K562 (cell line): ENCODE measurements around the gene CNIH3.

Source experiments
- DACH1 ChIP-seq: fragments of 450-650 bp; IDR thresholded peaks from 2 replicates; pipeline ENCODE4 v1.6.1; 2018; ENCODE audit not compliant: partially characterized antibody
- GTF2A2 ChIP-seq: IDR thresholded peaks from 2 replicates; pipeline ENCODE4 v1.6.1; 2016; ENCODE audit warnings: mild to moderate bottlenecking, missing genetic modification characterization, missing compliant biosample characterization
- KDM4B ChIP-seq, 2 experiments: fragments of 450-650 bp in 1 of 2; sonication (generic) in 1 of 2; IDR thresholded peaks; 2 replicates each; pipeline ENCODE4 v1.6.1; 2016 to 2017; ENCODE audit warnings: borderline replicate concordance in 2 of 2, antibody characterized with exemption in 1 of 2, low read depth in 1 of 2, mild to moderate bottlenecking in 1 of 2
- MYC ChIP-seq, 2 experiments: fragments of 250-450 bp in 1 of 2; sonication (Bioruptor Pico) in 1 of 2; IDR thresholded peaks; 2 replicates each; pipeline versions ENCODE4 v1.5.1 to v1.6.1; 2012 to 2021; ENCODE audit warnings: low read depth in 2 of 2, borderline replicate concordance in 1 of 2, improper control_type of control experiment in 1 of 2, low read length in 1 of 2, mild to moderate bottlenecking in 1 of 2, moderate library complexity in 1 of 2
- POLR2A ChIP-seq: fragments of 450-650 bp; conservative IDR thresholded peaks from 2 replicates; pipeline ENCODE4 v1.6.1; 2016
- TCF7L2 ChIP-seq: fragments of 150-350 bp; IDR thresholded peaks from 2 replicates; pipeline ENCODE4 v1.6.1; 2016; ENCODE audit warnings: low read depth, mild to moderate bottlenecking, low read length, moderate library complexity
- ZFX ChIP-seq: sonication (generic); formaldehyde crosslinking; IDR thresholded peaks from 2 replicates; pipeline ENCODE4 v1.8.0; 2022; ENCODE audit warnings: mild to moderate bottlenecking, missing genetic modification reagents, moderate library complexity
- TF ChIP-seq, protein P1 (sequence below), 2 experiments: fragments of 450-650 bp; formaldehyde crosslinking in 1 of 2; IDR thresholded peaks; 2 replicates each; pipeline versions ENCODE4 v1.4.0 to v1.6.1; 2014 to 2020; ENCODE audit warnings: mild to moderate bottlenecking in 2 of 2, borderline replicate concordance in 1 of 2, low read depth in 1 of 2
- TF ChIP-seq, protein P2 (sequence below), 3 experiments: IDR thresholded peaks in 2 of 3; conservative IDR thresholded peaks in 1 of 3; 2 replicates each; pipeline ENCODE4 v1.5.1; 2011 to 2012; ENCODE audit warnings: low read length in 3 of 3, mild to moderate bottlenecking in 3 of 3, control low read depth in 2 of 3, improper control_type of control experiment in 1 of 3, inconsistent platforms in 1 of 3, low read depth in 1 of 3, mixed read lengths in 1 of 3, moderate library complexity in 1 of 3; ENCODE audit not compliant: insufficient read depth in 2 of 3

DNA sequence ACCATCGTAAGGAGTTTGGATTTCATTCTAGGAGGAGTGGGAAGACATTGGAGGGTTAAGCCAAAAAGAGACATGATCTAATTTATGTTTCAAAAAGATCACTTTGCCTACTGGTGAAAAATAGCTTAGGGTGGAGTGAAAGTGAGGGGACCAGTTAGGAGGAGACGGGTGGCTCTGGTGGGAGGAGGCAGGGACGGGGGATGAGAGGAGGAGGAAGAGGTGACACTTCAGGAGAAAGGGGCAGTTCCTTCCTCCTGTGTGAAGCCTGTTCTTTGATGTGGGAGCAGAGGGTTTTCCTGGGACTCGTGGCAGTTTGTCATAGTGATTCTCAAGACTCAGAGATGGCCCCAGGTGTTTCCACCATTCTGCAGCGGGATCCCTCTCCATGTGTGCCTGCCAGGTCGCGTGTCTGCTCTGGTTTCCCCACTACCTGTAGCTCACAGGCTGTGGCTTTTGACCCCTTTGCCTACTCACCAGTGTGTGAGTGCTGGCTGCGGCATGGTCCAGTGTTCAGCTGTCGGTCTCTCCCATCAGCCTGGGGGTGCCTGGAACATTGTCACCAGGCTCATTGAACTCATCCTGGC, 102.4 kb downstream of the CNIH3 start:
- TF ChIP-seq, protein P1, sequence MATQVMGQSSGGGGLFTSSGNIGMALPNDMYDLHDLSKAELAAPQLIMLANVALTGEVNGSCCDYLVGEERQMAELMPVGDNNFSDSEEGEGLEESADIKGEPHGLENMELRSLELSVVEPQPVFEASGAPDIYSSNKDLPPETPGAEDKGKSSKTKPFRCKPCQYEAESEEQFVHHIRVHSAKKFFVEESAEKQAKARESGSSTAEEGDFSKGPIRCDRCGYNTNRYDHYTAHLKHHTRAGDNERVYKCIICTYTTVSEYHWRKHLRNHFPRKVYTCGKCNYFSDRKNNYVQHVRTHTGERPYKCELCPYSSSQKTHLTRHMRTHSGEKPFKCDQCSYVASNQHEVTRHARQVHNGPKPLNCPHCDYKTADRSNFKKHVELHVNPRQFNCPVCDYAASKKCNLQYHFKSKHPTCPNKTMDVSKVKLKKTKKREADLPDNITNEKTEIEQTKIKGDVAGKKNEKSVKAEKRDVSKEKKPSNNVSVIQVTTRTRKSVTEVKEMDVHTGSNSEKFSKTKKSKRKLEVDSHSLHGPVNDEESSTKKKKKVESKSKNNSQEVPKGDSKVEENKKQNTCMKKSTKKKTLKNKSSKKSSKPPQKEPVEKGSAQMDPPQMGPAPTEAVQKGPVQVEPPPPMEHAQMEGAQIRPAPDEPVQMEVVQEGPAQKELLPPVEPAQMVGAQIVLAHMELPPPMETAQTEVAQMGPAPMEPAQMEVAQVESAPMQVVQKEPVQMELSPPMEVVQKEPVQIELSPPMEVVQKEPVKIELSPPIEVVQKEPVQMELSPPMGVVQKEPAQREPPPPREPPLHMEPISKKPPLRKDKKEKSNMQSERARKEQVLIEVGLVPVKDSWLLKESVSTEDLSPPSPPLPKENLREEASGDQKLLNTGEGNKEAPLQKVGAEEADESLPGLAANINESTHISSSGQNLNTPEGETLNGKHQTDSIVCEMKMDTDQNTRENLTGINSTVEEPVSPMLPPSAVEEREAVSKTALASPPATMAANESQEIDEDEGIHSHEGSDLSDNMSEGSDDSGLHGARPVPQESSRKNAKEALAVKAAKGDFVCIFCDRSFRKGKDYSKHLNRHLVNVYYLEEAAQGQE (IDR thresholded peaks at IDR 0.05; ENCODE audit: borderline replicate concordance) = no peak
- TF ChIP-seq, protein P1 (CRISPR knock-in tag; IDR thresholded peaks at IDR 0.05; ENCODE audit: low read depth) = no peak
- TF ChIP-seq MYC (IDR thresholded peaks at IDR 0.05; ENCODE audit: low read depth, low read length) (no peak), MYC (CRISPR knock-in tag; IDR thresholded peaks at IDR 0.05; ENCODE audit: borderline replicate concordance, low read depth) (no peak), POLR2A (no peak), KDM4B (IDR thresholded peaks at IDR 0.05; ENCODE audit: borderline replicate concordance in 2 of 2, low read depth in 1 of 2) (no peak), TCF7L2 (no peak), DACH1 (no peak), GTF2A2 (tag) (no peak), ZFX (CRISPR knock-in tag) (no peak)
- TF ChIP-seq, protein P2, sequence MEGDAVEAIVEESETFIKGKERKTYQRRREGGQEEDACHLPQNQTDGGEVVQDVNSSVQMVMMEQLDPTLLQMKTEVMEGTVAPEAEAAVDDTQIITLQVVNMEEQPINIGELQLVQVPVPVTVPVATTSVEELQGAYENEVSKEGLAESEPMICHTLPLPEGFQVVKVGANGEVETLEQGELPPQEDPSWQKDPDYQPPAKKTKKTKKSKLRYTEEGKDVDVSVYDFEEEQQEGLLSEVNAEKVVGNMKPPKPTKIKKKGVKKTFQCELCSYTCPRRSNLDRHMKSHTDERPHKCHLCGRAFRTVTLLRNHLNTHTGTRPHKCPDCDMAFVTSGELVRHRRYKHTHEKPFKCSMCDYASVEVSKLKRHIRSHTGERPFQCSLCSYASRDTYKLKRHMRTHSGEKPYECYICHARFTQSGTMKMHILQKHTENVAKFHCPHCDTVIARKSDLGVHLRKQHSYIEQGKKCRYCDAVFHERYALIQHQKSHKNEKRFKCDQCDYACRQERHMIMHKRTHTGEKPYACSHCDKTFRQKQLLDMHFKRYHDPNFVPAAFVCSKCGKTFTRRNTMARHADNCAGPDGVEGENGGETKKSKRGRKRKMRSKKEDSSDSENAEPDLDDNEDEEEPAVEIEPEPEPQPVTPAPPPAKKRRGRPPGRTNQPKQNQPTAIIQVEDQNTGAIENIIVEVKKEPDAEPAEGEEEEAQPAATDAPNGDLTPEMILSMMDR (IDR thresholded peaks at IDR 0.05 in 2 of 3, conservative IDR thresholded peaks at IDR 0.05 in 1 of 3; ENCODE audit: insufficient read depth in 2 of 3, low read depth in 1 of 3, low read length in 3 of 3) = no peak
